HG03280 (cell line): ENCODE results near the gene ASAP3.
"Not testable (repeated sequence)": the region's sequence is repeated elsewhere in the genome, so short reads cannot be mapped to it uniquely, and the experiment has no call there.

Experiments used
- ATAC-seq: cut with Tn5 transposase; IDR thresholded peaks from one replicate; pipeline ENCODE4 v1.9.1; 2021; ENCODE audit warnings: mild to moderate bottlenecking, moderate library complexity; ENCODE audit not compliant: unreplicated experiment

ASAP3 gene

GRCh38 chr1:23515905-23516304, 31.9 kb upstream of the ASAP3 start:
- no peak for ATAC-seq

GRCh38 chr1:23514111-23514679, 30.2 kb upstream of the ASAP3 start:
- no peak for ATAC-seq

DNA sequence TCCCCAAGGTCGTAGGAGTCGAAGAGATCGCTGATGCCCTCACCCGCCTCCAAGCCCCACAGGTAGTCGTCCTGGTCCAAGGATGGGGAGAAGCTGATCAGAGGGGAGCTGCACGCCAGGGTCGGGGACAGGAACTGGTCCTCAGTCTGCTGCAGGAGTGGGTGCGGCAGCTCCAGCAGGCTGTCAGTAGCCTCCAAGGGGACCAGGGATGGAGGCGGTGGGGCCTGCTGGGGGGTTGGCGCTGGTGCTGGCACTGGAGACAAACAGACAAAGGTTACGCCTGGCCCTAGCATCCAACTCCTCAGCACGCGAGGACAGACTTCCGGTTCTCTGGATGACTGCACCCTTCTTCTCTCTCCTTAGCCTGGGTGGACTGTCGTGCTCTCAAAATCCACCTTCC, 25.9 kb upstream of the ASAP3 start:
- no peak for ATAC-seq

DNA sequence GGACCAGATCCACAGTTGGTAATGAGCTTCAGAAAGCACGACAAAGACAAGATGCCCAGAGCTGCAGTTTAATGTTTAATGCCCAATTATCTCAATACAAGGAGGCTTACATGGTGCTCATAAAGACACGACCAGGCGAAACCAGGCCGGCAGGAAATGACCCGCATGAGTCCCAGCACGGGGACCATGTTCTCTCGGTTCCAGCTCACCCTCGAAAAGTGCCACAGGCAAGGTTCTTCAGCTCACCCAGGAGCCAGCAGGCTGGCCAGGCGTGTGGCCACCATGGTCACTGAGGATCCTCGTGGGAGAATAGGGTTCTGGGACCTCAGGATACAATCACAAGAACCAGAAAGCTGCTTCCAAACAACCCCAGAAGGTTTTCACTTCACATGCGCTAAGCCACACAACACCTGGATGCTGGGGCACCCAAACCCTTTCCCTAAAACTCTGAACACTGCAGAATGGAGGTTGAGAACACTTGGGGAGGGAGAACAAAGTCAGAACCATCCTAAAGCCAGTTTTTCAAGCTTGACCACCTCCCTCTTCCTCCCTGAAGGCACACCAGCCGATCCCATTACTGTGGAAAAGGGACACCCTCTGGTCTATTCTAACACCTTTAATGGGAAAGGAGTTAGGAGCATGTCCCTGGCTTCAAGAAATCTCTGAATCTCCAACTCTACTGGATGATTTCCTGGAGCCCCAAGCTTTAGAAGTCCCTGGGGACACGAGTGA, 22.6 kb upstream of the ASAP3 start:
- no peak for ATAC-seq

DNA sequence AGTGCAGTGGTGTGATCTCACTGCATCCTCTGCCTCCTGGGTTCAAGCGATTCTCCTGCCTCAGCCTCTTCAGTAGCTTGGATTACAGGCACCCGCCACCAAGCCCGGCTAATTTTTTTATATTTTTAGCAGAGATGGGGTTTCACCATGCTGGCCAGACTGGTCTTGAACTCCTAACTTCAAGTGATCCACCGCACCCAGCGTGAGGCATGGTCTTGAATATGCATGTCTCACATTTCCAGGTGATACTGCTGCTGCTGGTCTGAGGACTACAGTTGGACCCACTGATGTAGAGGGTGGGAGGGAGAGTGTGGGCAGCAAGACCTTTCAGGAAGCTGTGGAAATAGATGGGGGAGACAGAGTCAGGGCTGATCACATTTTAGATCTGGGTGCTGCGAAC, 21.9 kb upstream of the ASAP3 start:
- ATAC-seq: no peak

DNA sequence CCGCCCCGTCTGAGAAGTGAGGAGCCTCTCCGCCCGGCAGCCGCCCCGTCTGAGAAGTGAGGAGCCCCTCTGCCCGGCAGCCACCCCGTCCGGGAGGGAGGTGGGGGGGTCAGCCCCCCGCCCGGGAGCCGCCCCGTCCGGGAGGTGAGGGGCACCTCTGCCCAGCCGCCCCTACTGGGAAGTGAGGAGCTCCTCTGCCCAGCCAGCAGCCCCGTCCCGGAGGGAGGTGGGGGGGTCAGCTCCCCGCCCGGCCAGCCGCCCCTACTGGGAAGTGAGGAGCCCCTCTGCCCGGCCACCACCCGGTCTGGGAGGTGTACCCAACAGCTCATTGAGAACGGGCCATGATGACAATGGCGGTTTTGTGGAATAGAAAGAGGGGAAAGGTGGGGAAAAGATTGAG, 20.2 kb upstream of the ASAP3 start:
- not testable (repeated sequence) for ATAC-seq

- no peak for ATAC-seq
Observed at GRCh38 chr1:23502951-23503350, 19.0 kb upstream of the ASAP3 start.

GRCh38 chr1:23500466-23500865, 16.5 kb upstream of the ASAP3 start:
- ATAC-seq: no peak

DNA sequence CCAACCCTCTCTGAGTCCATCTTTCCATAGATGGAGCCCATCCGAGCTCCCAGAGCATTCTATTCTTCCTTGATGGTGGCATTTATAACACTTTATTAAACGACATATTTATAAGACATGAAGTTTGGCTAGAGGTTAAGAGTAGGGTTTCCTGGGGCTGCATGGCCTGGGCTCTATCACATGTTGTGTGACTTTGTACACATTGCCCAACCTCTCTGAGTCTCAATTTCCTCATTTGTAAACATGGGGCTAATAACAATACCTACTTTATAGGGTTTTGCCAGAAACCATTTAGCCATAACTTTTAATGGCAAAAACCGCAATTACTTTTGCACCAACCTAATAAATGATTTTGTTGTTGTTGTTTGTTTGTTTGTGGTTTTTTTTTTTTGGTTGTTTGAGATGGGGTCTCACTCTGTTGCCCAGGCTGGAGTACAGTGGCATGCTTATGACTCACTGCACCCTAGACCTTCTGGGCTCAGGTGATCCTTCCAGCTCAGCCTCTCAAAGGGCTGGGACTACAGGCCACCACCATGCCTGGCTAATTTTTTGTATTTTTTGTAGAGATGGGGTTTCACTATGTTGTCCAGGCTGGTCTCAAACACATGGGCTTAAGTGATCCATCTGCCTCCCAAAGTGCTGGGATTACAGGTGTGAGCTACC, 13.9 kb upstream of the ASAP3 start:
- ATAC-seq: no peak

DNA sequence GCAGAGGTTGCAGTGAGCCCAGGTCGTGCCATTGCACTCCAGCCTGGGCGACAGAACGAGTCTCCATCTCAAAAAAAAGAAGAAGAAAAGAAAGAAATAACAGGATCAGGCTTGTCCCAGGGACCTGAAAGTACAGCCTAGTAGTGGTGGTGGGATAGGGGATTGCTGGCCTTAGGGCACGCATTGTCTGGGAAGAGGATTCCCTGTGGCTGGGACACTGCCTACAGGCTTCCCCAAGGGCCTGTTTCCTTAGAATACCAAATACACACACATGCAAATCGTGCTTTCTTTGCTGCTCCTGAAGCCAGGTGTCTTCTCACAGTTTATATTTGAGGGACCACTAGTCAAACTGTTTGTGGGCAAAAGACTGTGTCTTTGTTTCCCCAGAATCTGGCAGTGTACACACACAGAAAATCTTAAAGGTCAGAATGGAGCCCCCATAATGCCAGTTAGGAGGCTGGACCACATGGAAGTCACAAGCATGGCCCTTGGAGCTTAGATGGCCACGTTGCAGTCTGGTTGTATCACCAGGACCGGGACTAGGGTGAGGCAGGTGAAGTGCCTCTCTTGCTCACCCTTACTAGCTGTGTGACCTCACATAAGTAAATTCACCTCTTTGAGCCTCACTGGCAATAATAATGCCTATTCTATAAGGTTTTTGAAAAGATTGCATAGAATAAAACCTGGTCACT, 12.7 kb upstream of the ASAP3 start:
- ATAC-seq: no peak

GRCh38 chr1:23494836-23495235, 10.9 kb upstream of the ASAP3 start:
- ATAC-seq: not testable (repeated sequence)

GRCh38 chr1:23492776-23493175, 8.8 kb upstream of the ASAP3 start:
- ATAC-seq: not testable (repeated sequence)

GRCh38 chr1:23492132-23492720, 8.2 kb upstream of the ASAP3 start:
- ATAC-seq: no peak

DNA sequence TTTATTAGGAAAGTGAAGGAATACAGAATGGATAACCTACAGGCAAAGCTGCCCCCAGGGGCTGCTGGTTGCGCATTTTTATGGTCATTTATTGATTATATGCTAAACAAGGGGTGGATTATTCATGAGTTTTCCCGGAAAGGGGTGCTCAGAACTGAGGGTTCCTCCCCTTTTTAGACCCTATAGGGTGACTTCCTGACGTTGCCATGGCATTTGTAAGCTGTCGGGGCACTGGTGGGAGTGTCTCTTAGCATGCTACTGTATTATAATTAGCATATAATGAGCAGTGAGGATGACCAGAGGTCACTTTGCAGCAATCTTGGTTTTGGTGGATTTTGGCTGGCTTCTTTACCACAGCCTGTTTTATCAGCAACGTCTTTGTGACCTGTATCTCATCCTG, 5.9 kb upstream of the ASAP3 start:
- ATAC-seq: no peak

- no peak for ATAC-seq
Observed at GRCh38 chr1:23485002-23485332, 988 bp upstream of the ASAP3 start.

DNA sequence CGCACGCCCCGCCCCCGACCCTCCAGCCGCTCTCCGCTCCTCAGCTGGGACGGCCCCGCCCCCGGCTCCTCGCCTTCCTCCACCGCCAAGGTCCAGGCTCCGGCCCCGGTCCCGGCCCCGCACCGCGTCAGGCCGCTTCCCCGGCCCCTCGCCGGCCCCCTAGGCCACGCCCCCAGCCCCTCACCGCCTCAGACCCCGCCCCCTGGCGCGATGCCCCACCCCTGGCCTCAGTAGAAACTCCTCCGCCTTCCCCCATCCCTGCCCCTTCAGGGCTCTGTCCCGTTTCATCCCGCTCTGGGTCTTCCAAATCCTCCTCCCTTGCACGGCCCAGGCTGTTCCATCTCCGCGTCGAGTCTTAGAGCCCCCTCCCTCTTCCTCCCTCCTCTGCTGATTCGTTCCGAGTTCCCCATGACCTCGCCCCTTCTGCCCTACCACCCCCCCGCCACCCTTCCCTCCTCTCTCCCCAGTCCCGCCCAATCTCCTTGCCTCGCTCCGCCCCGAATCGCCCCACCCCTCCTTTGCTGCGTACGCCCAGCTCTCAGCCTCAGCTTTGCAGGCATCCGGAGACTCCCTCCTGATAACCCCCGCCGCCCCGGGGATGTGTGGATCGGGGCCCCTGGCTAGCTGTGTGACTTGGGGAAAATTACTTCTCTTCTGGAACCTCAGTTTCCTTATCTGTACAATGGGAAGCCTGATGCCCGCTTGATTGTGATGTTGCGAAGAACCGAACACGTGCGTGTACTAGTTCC, 448 bp upstream of the ASAP3 start:
- ATAC-seq: peak; percentile 56

- ATAC-seq: no peak
Observed at GRCh38 chr1:23481904-23482303, 2.1 kb downstream of the ASAP3 start.

DNA sequence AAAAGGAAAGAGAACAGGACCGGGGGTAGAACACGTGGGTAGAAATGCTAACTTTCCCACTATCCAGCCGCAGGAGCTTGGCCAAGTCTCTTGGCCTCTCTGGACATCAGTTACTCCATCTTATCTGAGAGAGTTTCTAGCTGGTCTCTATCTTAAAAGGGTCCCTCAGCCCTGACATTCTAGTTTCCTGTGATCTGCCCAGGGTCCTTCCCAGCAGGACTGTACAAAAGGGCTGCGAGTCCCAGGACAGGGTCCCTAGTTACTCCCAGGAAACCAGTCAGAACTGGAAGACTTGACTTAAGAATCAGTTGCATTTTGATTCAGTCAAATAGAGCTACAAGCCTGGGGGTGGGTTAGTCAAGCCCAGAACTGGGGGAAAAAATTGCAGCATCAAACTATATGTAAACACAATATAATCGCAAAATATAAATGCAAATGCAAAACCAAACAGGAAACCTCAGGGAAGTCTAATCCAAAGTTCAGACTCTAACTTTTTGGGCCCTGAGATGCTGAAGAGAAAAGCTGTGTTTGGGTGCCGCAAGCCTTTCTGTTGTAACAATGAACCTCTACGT, 2.9 kb downstream of the ASAP3 start:
- no peak for ATAC-seq

- no peak for ATAC-seq
Observed at GRCh38 chr1:23480187-23481025, 3.6 kb downstream of the ASAP3 start.

- ATAC-seq: no peak
Observed at GRCh38 chr1:23479666-23479941, 4.4 kb downstream of the ASAP3 start.
